IMR-90 (cell line): Measurements from ENCODE around the gene ABCC9. TPM values are rescaled to one million over a fixed set of nuclear protein-coding genes. Genes with fewer than 3 reads are reported as not detected.

Source experiments
- ATAC-seq: fragments of 200-7000 bp; cut with Tn5 transposase; 2 replicates; pipeline ENCODE4 v1.9.1; 2020; ENCODE audit warnings: low read depth, mild to moderate bottlenecking, moderate library complexity
- BruUV-seq: library from RNA; stranded (reverse); fragments of 400-500 nt; replicated peaks from 2 replicates; lab custom pipeline; 2021; lab: Mats Ljungman, UMichigan
- CTCF ChIA-PET: fragments of 300-600 bp; formaldehyde crosslinking; extraction: SDS; loops from one replicate; lab custom pipeline; 2021; ENCODE audit warnings: antibody characterized with exemption; lab: Yijun Ruan, JAX
- POLR2A ChIA-PET: fragments of 300-600 bp; sonication (Branson Sonifier 250); formaldehyde crosslinking; loops from one replicate; lab custom pipeline; 2022; ENCODE audit warnings: antibody characterized with exemption; ENCODE audit not compliant: unreplicated experiment; lab: Charles Lee
- DNase-seq: peaks from one replicate; pipeline ENCODE4 v3.0.0; 2013
- H2AFZ ChIP-seq: replicated peaks from 2 replicates; pipeline ENCODE3; 2013; ENCODE audit warnings: low read length, mild to moderate bottlenecking; ENCODE audit not compliant: poor library complexity
- H2AK5ac ChIP-seq: 2 replicates; pipeline ENCODE4 v1.6.1; 2013; ENCODE audit warnings: low read depth, low read length, inconsistent platforms
- H2AK9ac ChIP-seq: replicated peaks from 2 replicates; pipeline ENCODE3; 2013; ENCODE audit warnings: mild to moderate bottlenecking, low read depth, low read length, moderate library complexity; ENCODE audit not compliant: poor library complexity
- H2BK120ac ChIP-seq: 2 replicates; pipeline ENCODE4 v1.6.1; 2013; ENCODE audit warnings: low read depth, low read length, inconsistent platforms
- H2BK15ac ChIP-seq: 3 replicates; pipeline ENCODE4 v1.6.1; 2013; ENCODE audit warnings: low read depth, low read length, inconsistent platforms
- H2BK20ac ChIP-seq: 2 replicates; pipeline ENCODE4 v1.6.1; 2013; ENCODE audit warnings: low read depth, mild to moderate bottlenecking, inconsistent platforms, low read length, moderate library complexity
- H2BK5ac ChIP-seq: 2 replicates; pipeline ENCODE4 v1.6.1; 2013; ENCODE audit warnings: mild to moderate bottlenecking, low read depth, low read length, inconsistent platforms; ENCODE audit not compliant: poor library complexity, severe bottlenecking
- H3K14ac ChIP-seq: replicated peaks from 2 replicates; pipeline ENCODE4 v1.6.1; 2013; ENCODE audit warnings: low read depth, low read length, inconsistent platforms
- H3K18ac ChIP-seq: 2 replicates; pipeline ENCODE4 v1.6.1; 2013; ENCODE audit warnings: low read depth, low read length, control low read depth
- H3K23ac ChIP-seq: 2 replicates; pipeline ENCODE4 v1.6.1; 2013; ENCODE audit warnings: low read depth, low read length, inconsistent platforms
- H3K27ac ChIP-seq: 2 replicates; pipeline ENCODE4 v1.5.1; 2013; ENCODE audit warnings: mild to moderate bottlenecking, control low read depth, low read length; ENCODE audit not compliant: insufficient read depth
- H3K27me3 ChIP-seq: 2 replicates; pipeline ENCODE4 v1.6.1; 2013; ENCODE audit warnings: low read length; ENCODE audit not compliant: control insufficient read depth, insufficient read depth
- H3K36me3 ChIP-seq: 2 replicates; pipeline ENCODE4 v1.6.1; 2013; ENCODE audit warnings: low read length, mixed read lengths; ENCODE audit not compliant: control insufficient read depth, insufficient read depth
- H3K4ac ChIP-seq: 2 replicates; pipeline ENCODE4 v1.6.1; 2013; ENCODE audit warnings: low read depth, low read length, inconsistent platforms
- H3K4me1 ChIP-seq: 2 replicates; pipeline ENCODE4 v1.6.1; 2013; ENCODE audit warnings: low read length, mixed read lengths; ENCODE audit not compliant: control insufficient read depth, insufficient read depth
- H3K4me2 ChIP-seq: 2 replicates; pipeline ENCODE4 v1.6.1; 2013; ENCODE audit warnings: low read depth, mild to moderate bottlenecking, control low read depth, low read length, moderate library complexity
- H3K4me3 ChIP-seq: 2 replicates; pipeline ENCODE4 v1.5.1; 2013; ENCODE audit warnings: low read depth, mild to moderate bottlenecking, control low read depth, low read length, moderate library complexity; ENCODE audit not compliant: insufficient read depth
- H3K56ac ChIP-seq: 2 replicates; pipeline ENCODE4 v1.6.1; 2013; ENCODE audit warnings: low read length, inconsistent platforms; ENCODE audit not compliant: insufficient read depth; ENCODE audit errors: extremely low read depth
- H3K79me1 ChIP-seq, 2 experiments: 2 replicates each; pipeline ENCODE4 v1.6.1; 2013; ENCODE audit warnings: low read length in 2 of 2, inconsistent platforms in 1 of 2, low read depth in 1 of 2
- H3K9ac ChIP-seq: 2 replicates; pipeline ENCODE4 v1.6.1; 2013; ENCODE audit warnings: low read depth, low read length, control low read depth
- H3K9me1 ChIP-seq: 2 replicates; pipeline ENCODE4 v1.6.1; 2013; ENCODE audit warnings: low read length, inconsistent platforms; ENCODE audit not compliant: insufficient read depth
- H3K9me3 ChIP-seq: 2 replicates; pipeline ENCODE4 v1.6.1; 2013; ENCODE audit warnings: low read length; ENCODE audit not compliant: control insufficient read depth, insufficient read depth
- H4K20me1 ChIP-seq: 2 replicates; pipeline ENCODE4 v1.6.1; 2013; ENCODE audit warnings: low read length, inconsistent platforms; ENCODE audit not compliant: insufficient read depth
- H4K5ac ChIP-seq: 2 replicates; pipeline ENCODE4 v1.6.1; 2013; ENCODE audit warnings: mild to moderate bottlenecking, low read depth, low read length, control low read depth
- H4K8ac ChIP-seq, 2 experiments: 2 replicates each; pipeline ENCODE4 v1.6.1; 2013; ENCODE audit warnings: low read depth in 2 of 2, low read length in 2 of 2, control low read depth in 1 of 2, inconsistent platforms in 1 of 2
- H4K91ac ChIP-seq: 2 replicates; pipeline ENCODE4 v1.6.1; 2013; ENCODE audit warnings: low read depth, low read length, inconsistent platforms; ENCODE audit not compliant: insufficient read depth
- BHLHE40 ChIP-seq: fragments of 150-350 bp; IDR thresholded peaks from 2 replicates; pipeline ENCODE4 v1.6.1; 2016; ENCODE audit warnings: mild to moderate bottlenecking, low read depth, low read length
- CEBPB ChIP-seq: IDR thresholded peaks from 2 replicates; pipeline ENCODE4 v1.6.1; 2012; ENCODE audit warnings: low read depth, low read length, improper control_type of control experiment
- CHD1 ChIP-seq: IDR thresholded peaks from 2 replicates; pipeline ENCODE4 v1.6.1; 2012; ENCODE audit warnings: low read depth, low read length, improper control_type of control experiment
- CTCF ChIP-seq: conservative IDR thresholded peaks from 2 replicates; pipeline ENCODE4 v1.5.1; 2012; ENCODE audit warnings: mild to moderate bottlenecking, low read depth, low read length, improper control_type of control experiment
- POLR2A ChIP-seq: IDR thresholded peaks from 2 replicates; pipeline ENCODE4 v1.6.1; 2012; ENCODE audit warnings: mild to moderate bottlenecking, low read depth, low read length
- RAD21 ChIP-seq: IDR thresholded peaks from 2 replicates; pipeline ENCODE4 v1.6.1; 2012; ENCODE audit warnings: low read length, improper control_type of control experiment
- RCOR1 ChIP-seq: IDR thresholded peaks from 2 replicates; pipeline ENCODE4 v1.6.1; 2012; ENCODE audit warnings: mild to moderate bottlenecking, low read length, improper control_type of control experiment; ENCODE audit not compliant: insufficient replicate concordance
- SMC3 ChIP-seq: fragments of 150-350 bp; IDR thresholded peaks from 2 replicates; pipeline ENCODE4 v1.6.1; 2016; ENCODE audit warnings: low read depth, mild to moderate bottlenecking, antibody characterized with exemption, low read length, moderate library complexity
- dilution Hi-C: fragments of 300-500 bp; cut with HindIII; formaldehyde crosslinking; loops from one replicate; pipeline ENCODE4 v1.14.3; 2018; ENCODE audit warnings: low sequenced_read_pairs; ENCODE audit not compliant: unreplicated experiment
- in situ Hi-C: fragments of 300-500 bp; cut with MboI; formaldehyde crosslinking; loops from 3 replicates; pipeline ENCODE4 v1.14.3; 2019; ENCODE audit warnings: low sequenced_read_pairs, inconsistent platforms, mixed read lengths
- intact Hi-C: fragments of 100-400 bp; cut with micrococcal nuclease; formaldehyde crosslinking; loops from 2 replicates; pipeline ENCODE4 v1.10.0; 2022
- polyA plus RNA-seq, 3 experiments: library from polyadenylated mRNA; depleted of rRNA; stranded (reverse); fragments of >200 nt; gene quantifications; 2 replicates each; pipeline ENCODE4 v1.2.3, GENCODE V29; 2012; ENCODE audit warnings: low replicate concordance in 1 of 3
- total RNA-seq: library from RNA; depleted of rRNA; stranded (reverse); fragments of >200 nt; gene quantifications from 2 replicates; pipeline ENCODE4 v1.2.3, GENCODE V29; 2012

The ABCC9 gene
- total and polyA plus RNA-seq, 2 of the 4 experiments (the other 2 are of a cell fraction), result 1.2 to 6.6 TPM

GRCh38 chr12:21819678-21820077, 121.5 kb downstream of the ABCC9 start:
- intact Hi-C loops (no loop called here), in situ Hi-C loops (no loop called here), dilution Hi-C loops (no loop called here)
- H3K4me1 ChIP-seq, result peaks cover 2% of the 10 kb centered on the region; the same call in 1 of the 2 replicates
- H3K14ac ChIP-seq, result no peak overlapping the region
- H4K20me1 ChIP-seq, result no peaks in the 10 kb centered on the region
- no peak overlapping the region for H3K4me3 ChIP-seq
- H3K79me1 ChIP-seq, result no peaks in the 10 kb centered on the region
- H2BK20ac ChIP-seq, result peak overlapping the region; percentile 23; the same call in 1 of the 2 replicates
- ATAC-seq (no peak), DNase-seq (no peak)
- H2BK15ac ChIP-seq, result no peak overlapping the region
- BruUV-seq, result no TSS peak
- H3K18ac ChIP-seq, result 0 out of 2 replicates have a peak overlapping the region, but pooled peaks have one; percentile 6
- H3K27ac ChIP-seq, result no peak overlapping the region
- H2BK120ac ChIP-seq, result peak overlapping the region; percentile 44; the same call in 1 of the 2 replicates
- no peak overlapping the region; the same call in 1 of the 2 replicates for H4K91ac ChIP-seq
- CTCF ChIA-PET, result no interaction called here
- no peak overlapping the region for H3K56ac ChIP-seq
- no peaks in the 10 kb centered on the region for H3K9me1 ChIP-seq
- no peak overlapping the region for H2AK5ac ChIP-seq
- H3K4me2 ChIP-seq, result peak overlapping the region; percentile 31; the same call in 1 of the 2 replicates
- H4K8ac ChIP-seq, result no peak overlapping the region; a peak in 1 of 4 replicates
- POLR2A ChIA-PET, result no interaction called here
- H3K23ac ChIP-seq, result 0 out of 2 replicates have a peak overlapping the region, but pooled peaks have one; percentile 32
- no peak overlapping the region for H2AFZ ChIP-seq
- no peak overlapping the region; the same call in 1 of the 2 replicates for H3K9ac ChIP-seq
- H3K27me3 ChIP-seq, result no peaks in the 10 kb centered on the region
- no peak overlapping the region for H3K4ac ChIP-seq
- peak overlapping the region; percentile 76 for H2BK5ac ChIP-seq
- H2AK9ac ChIP-seq, result no peak overlapping the region
- no peaks in the 10 kb centered on the region for H3K36me3 ChIP-seq
- no peak for TF ChIP-seq CEBPB
- no peak for TF ChIP-seq CTCF
- no peak for TF ChIP-seq RAD21
- no peak for TF ChIP-seq CHD1
- no peak for TF ChIP-seq BHLHE40
- TF ChIP-seq POLR2A, result no peak
- no peak for TF ChIP-seq SMC3
- no peak for TF ChIP-seq RCOR1
- H3K9me3 ChIP-seq, result no peaks in the 10 kb centered on the region
- H4K5ac ChIP-seq, result no peak overlapping the region
